Endothelial cell of umbilical vein (primary cell): ENCODE measurements around the gene INPP5F. TPM values are rescaled to one million over a fixed set of nuclear protein-coding genes. Genes with fewer than 3 reads are reported as not detected.
A peak's percentile ranks its signal among the peaks of the same experiment; 100 is the strongest.

Experiments used
- BruUV-seq: library from RNA; stranded (reverse); fragments of 400-500 nt; replicated peaks from 2 replicates; lab custom pipeline; 2021; lab: Mats Ljungman, UMichigan
- CTCF ChIA-PET: fragments of 300-600, 350-600 bp; sonication (Branson Sonifier 250); formaldehyde crosslinking; loops from one replicate; lab custom pipeline; 2021; ENCODE audit warnings: antibody characterized with exemption, inconsistent platforms; lab: Charles Lee
- POLR2A ChIA-PET: fragments of 300-600, 350-600 bp; sonication (Branson Sonifier 250); formaldehyde crosslinking; loops from one replicate; lab custom pipeline; 2021; ENCODE audit warnings: antibody characterized with exemption, inconsistent platforms; lab: Charles Lee
- DNase-seq: peaks from one replicate; pipeline ENCODE4 v3.0.0-alpha.2; 2011; ENCODE audit warnings: low read depth, low spot score
- FAIRE-seq: peaks from 2 replicates; lab custom pipeline; 2011; peaks lifted over from hg19 to GRCh38; lab: Jason Lieb, UNC
- H2AFZ ChIP-seq: 2 replicates; pipeline ENCODE4 v1.6.0; 2012; ENCODE audit warnings: low read depth, low read length, control low read depth, inconsistent platforms
- H3K27ac ChIP-seq: 2 replicates; pipeline ENCODE4 v1.5.1; 2011; ENCODE audit warnings: low read depth, mild to moderate bottlenecking, control low read depth, low read length, moderate library complexity; ENCODE audit not compliant: insufficient read depth
- H3K27me3 ChIP-seq, 2 experiments: 2 replicates each; pipeline versions ENCODE4 v1.6.0 to v1.6.1; 2011; ENCODE audit warnings: low read length in 2 of 2, mixed read lengths in 1 of 2; ENCODE audit not compliant: control insufficient read depth in 2 of 2, insufficient read depth in 2 of 2
- H3K36me3 ChIP-seq, 2 experiments: 2 replicates in 1 of 2; 3 replicates in 1 of 2; pipeline ENCODE4 v1.5.1; 2011; ENCODE audit warnings: low read length in 2 of 2, mild to moderate bottlenecking in 1 of 2, moderate library complexity in 1 of 2; ENCODE audit not compliant: control insufficient read depth in 2 of 2, insufficient read depth in 2 of 2; ENCODE audit errors: extremely low read depth in 1 of 2
- H3K4me1 ChIP-seq: 3 replicates; pipeline ENCODE4 v1.5.1; 2011; ENCODE audit warnings: mild to moderate bottlenecking, low read length; ENCODE audit not compliant: control insufficient read depth, insufficient read depth; ENCODE audit errors: extremely low read depth
- H3K4me2 ChIP-seq: 2 replicates; pipeline ENCODE4 v1.6.1; 2011; ENCODE audit warnings: low read length, control low read depth, mixed read lengths; ENCODE audit not compliant: insufficient read depth
- H3K4me3 ChIP-seq, 3 experiments: fragments of 200-600 bp in 1 of 3; sonication (generic), shearing (Covaris generic) in 1 of 3; replicated peaks in 1 of 3; 2 replicates each; pipeline ENCODE4 v1.5.1; 2011 to 2016; ENCODE audit warnings: control low read depth in 3 of 3, low read length in 3 of 3, mild to moderate bottlenecking in 2 of 3, inconsistent platforms in 1 of 3, low read depth in 1 of 3, moderate library complexity in 1 of 3; ENCODE audit not compliant: insufficient read depth in 1 of 3
- H3K79me2 ChIP-seq: 2 replicates; pipeline ENCODE4 v1.6.0; 2012; ENCODE audit warnings: low read length, inconsistent platforms; ENCODE audit not compliant: control insufficient read depth, insufficient read depth
- H3K9ac ChIP-seq: replicated peaks from 2 replicates; pipeline ENCODE3; 2011; ENCODE audit warnings: low read length, control low read depth; ENCODE audit not compliant: insufficient read depth; ENCODE audit errors: extremely low read depth
- H3K9me1 ChIP-seq: replicated peaks from 3 replicates; pipeline ENCODE4 v1.6.0; 2011; ENCODE audit warnings: mild to moderate bottlenecking, low read length; ENCODE audit not compliant: control insufficient read depth, insufficient read depth; ENCODE audit errors: extremely low read depth
- H3K9me3 ChIP-seq: replicated peaks from 2 replicates; pipeline ENCODE4 v1.5.1; 2012; ENCODE audit warnings: low read length, inconsistent platforms; ENCODE audit not compliant: control insufficient read depth, insufficient read depth
- H4K20me1 ChIP-seq: replicated peaks from 2 replicates; pipeline ENCODE3; 2011; ENCODE audit warnings: mild to moderate bottlenecking, low read length; ENCODE audit not compliant: control insufficient read depth, insufficient read depth; ENCODE audit errors: extremely low read depth
- CTCF ChIP-seq, 2 donors: IDR thresholded peaks; 1 replicate in 1 of 2; 2 replicates in 1 of 2; pipeline ENCODE4 v1.5.1; 2011; ENCODE audit warnings: low read length in 2 of 2, mild to moderate bottlenecking in 2 of 2, moderate library complexity in 2 of 2, control low read depth in 1 of 2, inconsistent platforms in 1 of 2, low read depth in 1 of 2; ENCODE audit not compliant: insufficient read depth in 1 of 2; ENCODE audit errors: extremely low read depth in 1 of 2
- EZH2 ChIP-seq: IDR thresholded peaks from 2 replicates; pipeline ENCODE4 v1.6.1; 2012; ENCODE audit warnings: borderline replicate concordance, low read depth, mild to moderate bottlenecking, moderate library complexity, low read length, inconsistent platforms; ENCODE audit not compliant: severe bottlenecking
- FOS ChIP-seq: IDR thresholded peaks from 2 replicates; pipeline ENCODE4 v1.6.1; 2011; ENCODE audit warnings: mild to moderate bottlenecking, low read length, moderate library complexity, borderline replicate concordance; ENCODE audit not compliant: insufficient read depth
- GATA2 ChIP-seq: IDR thresholded peaks from 2 replicates; pipeline ENCODE4 v1.7.0; 2011; ENCODE audit warnings: low read depth, mild to moderate bottlenecking, moderate library complexity, mixed read lengths, low read length; ENCODE audit not compliant: insufficient read length, insufficient read depth
- JUN ChIP-seq: IDR thresholded peaks from 2 replicates; pipeline ENCODE4 v1.6.1; 2011; ENCODE audit warnings: borderline replicate concordance, low read depth; ENCODE audit not compliant: insufficient read length, insufficient read depth
- MYC ChIP-seq: IDR thresholded peaks from one replicate; pipeline ENCODE4 v1.6.1; 2011; ENCODE audit warnings: mild to moderate bottlenecking, low read depth, low read length
- POLR2A ChIP-seq: IDR thresholded peaks from 2 replicates; pipeline ENCODE4 v1.6.1; 2012; ENCODE audit warnings: low read depth, mild to moderate bottlenecking, control low read depth, low read length
- POLR2AphosphoS5 ChIP-seq: IDR thresholded peaks from 2 replicates; pipeline ENCODE4 v1.6.1; 2012; ENCODE audit warnings: low read depth, mild to moderate bottlenecking, control low read depth, low read length, moderate library complexity; ENCODE audit not compliant: insufficient read depth
- dilution Hi-C: fragments of 300-500 bp; cut with MboI; formaldehyde crosslinking; loops from one replicate; pipeline ENCODE4 v1.15.0; 2019; ENCODE audit warnings: low sequenced_read_pairs; ENCODE audit not compliant: extremely low pct_ligation_motif_present
- intact Hi-C: fragments of 100-400 bp; cut with micrococcal nuclease; formaldehyde crosslinking; loops from one replicate; pipeline ENCODE4 v1.10.0; 2022
- polyA plus RNA-seq, 4 experiments: library from polyadenylated mRNA; depleted of rRNA in 3 of 4; stranded (reverse) in 3 of 4; unstranded in 1 of 4; fragments of >200 nt; gene quantifications; 2 replicates each; pipeline versions ENCODE4 v1.2.1 to v1.2.3, GENCODE V29; 2011 to 2012; ENCODE audit warnings: missing spikeins in 1 of 4
- total RNA-seq: library from RNA; stranded (reverse); gene quantifications from 2 replicates; pipeline ENCODE4 v1.2.3, GENCODE V29; 2021
- TF ChIP-seq, protein P1 (sequence below): IDR thresholded peaks from 2 replicates; pipeline ENCODE4 v1.6.1; 2011; ENCODE audit not compliant: insufficient read depth, insufficient read length

INPP5F gene
- total and polyA plus RNA-seq, 2 donors (not counting 3 experiments of a cell fraction or from before 2014, with no cell fraction given) = 6.1 to 20.3 TPM

DNA sequence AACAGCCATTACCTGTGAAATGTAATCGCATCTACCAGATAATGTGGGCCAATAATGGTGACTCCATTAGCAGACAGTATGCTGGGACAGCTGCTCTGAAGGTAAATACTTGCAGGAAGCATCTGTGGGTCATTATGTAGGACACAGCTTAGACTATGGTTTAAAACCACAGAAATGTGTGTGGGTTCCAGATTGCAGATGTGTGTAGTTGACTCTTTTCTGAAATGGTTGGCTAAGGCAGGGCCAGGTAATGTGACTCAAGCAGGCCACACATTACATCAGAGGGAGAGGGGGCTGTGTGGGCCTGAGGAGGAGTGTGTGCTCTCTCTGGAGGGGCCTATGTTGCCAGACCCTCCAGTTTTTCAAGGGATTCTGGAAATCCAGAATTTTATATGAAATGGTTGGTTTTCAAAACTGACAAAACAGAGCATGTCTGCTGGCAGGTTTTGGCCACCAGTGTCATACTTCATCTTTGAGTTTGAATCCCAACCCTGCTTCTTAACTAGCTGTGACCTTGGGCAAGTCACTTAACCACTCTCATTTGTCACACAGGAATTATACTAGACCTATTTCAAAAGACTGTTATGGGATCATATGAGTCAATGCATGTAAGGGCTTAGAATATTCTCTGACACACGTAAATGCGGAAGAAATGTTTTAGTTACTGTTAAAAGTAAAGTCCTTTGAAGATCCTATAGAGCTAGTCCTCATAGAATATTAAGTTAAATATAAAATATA lies 82.3 kb downstream of the INPP5F start:
- FAIRE-seq = no peak
- dilution Hi-C loops (no loop called here), intact Hi-C loops (no loop called here)
- H3K4me2 ChIP-seq = no peak overlapping the region
- no peak overlapping the region for H3K9ac ChIP-seq
- TF ChIP-seq, protein P1, sequence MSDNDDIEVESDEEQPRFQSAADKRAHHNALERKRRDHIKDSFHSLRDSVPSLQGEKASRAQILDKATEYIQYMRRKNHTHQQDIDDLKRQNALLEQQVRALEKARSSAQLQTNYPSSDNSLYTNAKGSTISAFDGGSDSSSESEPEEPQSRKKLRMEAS = no peak
- TF ChIP-seq JUN (no peak), GATA2 (no peak), POLR2A (no peak), POLR2AphosphoS5 (no peak), MYC (no peak), CTCF (IDR thresholded peaks at IDR 0.05; ENCODE audit: extremely low read depth in 1 of 2, insufficient read depth in 1 of 2, low read depth in 1 of 2, low read length in 2 of 2) (no peak), EZH2 (no peak), FOS (no peak)
- H4K20me1 ChIP-seq = no peaks in the 10 kb centered on the region
- H3K9me1 ChIP-seq = no peaks in the 10 kb centered on the region
- H3K9me3 ChIP-seq = no peaks in the 10 kb centered on the region
- ChIA-PET POLR2A (no interaction called here), CTCF (interaction anchor here (0.8 to 1.6 kb wide), 2 partner anchors 11 to 58 kb away, joined by 3 to 5 read pairs; no protein-coding TSS in a partner anchor)
- BruUV-seq = no TSS peak
- peak; percentile 8 for DNase-seq
- no peak overlapping the region for H3K27ac ChIP-seq
- peaks cover 21% of the 10 kb centered on the region for H3K4me1 ChIP-seq
- no peak overlapping the region for H2AFZ ChIP-seq
- H3K4me3 ChIP-seq = no peak overlapping the region
- no peaks in the 10 kb centered on the region for H3K36me3 ChIP-seq
- no peaks in the 10 kb centered on the region for H3K79me2 ChIP-seq
- H3K27me3 ChIP-seq = no peaks in the 10 kb centered on the region
